Measurements from ENCODE around the gene ARHGAP32.

Gene ARHGAP32

DNA sequence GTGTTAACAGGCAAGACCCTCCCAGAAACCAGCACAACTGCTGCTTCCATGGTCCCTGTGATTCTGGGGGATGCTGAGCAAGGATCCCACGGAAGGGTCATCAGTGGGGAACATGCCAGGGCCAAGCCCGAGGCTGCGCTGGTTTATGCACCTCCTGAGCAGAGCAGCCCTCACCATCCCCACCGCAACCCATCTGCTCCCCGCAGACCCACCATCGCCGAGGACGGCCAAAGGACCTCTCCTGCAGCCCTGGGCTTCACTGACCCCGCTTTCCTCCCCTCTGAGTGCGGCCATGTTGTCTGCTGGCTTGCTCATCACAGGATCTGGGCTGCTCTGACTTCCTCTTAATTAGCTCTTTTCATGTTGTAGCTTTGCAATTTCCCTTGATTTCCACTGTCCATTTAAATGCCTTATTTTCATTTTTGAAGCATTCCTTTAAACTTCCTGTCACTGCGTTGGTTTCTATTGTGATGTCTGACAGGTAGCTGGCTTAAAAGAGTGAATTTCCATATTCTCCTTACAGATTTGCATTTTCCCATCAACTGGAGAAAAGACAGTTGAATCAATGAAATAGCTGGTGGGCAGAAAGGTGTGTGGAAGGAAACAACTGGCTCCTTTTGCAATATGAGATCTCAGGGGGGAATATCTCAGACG is 264.3 kb downstream of the ARHGAP32 start:
- no peak for DNase-seq
- no peak overlapping the region for H3K27ac ChIP-seq
- no peaks in the 10 kb centered on the region for H3K36me3 ChIP-seq
- H3K4me3 ChIP-seq (ENCODE audit: low read depth, low read length): no peak overlapping the region
- no peaks in the 10 kb centered on the region for H3K9me3 ChIP-seq (ENCODE audit: severe bottlenecking)
- TF ChIP-seq, protein P1, sequence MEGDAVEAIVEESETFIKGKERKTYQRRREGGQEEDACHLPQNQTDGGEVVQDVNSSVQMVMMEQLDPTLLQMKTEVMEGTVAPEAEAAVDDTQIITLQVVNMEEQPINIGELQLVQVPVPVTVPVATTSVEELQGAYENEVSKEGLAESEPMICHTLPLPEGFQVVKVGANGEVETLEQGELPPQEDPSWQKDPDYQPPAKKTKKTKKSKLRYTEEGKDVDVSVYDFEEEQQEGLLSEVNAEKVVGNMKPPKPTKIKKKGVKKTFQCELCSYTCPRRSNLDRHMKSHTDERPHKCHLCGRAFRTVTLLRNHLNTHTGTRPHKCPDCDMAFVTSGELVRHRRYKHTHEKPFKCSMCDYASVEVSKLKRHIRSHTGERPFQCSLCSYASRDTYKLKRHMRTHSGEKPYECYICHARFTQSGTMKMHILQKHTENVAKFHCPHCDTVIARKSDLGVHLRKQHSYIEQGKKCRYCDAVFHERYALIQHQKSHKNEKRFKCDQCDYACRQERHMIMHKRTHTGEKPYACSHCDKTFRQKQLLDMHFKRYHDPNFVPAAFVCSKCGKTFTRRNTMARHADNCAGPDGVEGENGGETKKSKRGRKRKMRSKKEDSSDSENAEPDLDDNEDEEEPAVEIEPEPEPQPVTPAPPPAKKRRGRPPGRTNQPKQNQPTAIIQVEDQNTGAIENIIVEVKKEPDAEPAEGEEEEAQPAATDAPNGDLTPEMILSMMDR (IDR thresholded peaks at IDR 0.05; ENCODE audit: low read depth, low read length): no peak
- H3K27me3 ChIP-seq (ENCODE audit: insufficient read depth, low read depth, severe bottlenecking): no peaks in the 10 kb centered on the region

DNA sequence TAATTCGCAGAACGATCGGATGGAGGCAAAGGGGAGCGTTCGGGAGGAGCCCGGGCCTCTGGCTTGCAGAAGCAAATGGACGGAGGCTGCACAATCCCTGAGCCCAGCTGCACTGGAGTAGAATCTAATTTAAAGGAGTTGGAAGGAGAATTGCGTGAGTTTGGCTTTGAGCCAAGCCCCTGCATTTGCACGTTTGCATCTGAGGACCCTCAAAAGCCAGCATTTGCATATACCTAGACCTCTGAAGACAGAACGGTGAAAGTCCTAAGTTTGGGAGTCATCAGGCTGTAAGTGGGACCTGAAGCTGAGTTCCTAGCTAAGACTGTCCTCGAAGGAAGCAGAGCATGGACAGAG is 265.0 kb downstream of the ARHGAP32 start:
- TF ChIP-seq, protein P1 (IDR thresholded peaks at IDR 0.05; ENCODE audit: low read depth, low read length): no peak
- no peak overlapping the region for H3K4me3 ChIP-seq (ENCODE audit: low read depth, low read length)
- H3K27ac ChIP-seq: no peak overlapping the region
- H3K9me3 ChIP-seq (ENCODE audit: severe bottlenecking): no peaks in the 10 kb centered on the region
- no peaks in the 10 kb centered on the region for H3K36me3 ChIP-seq
- H3K27me3 ChIP-seq (ENCODE audit: insufficient read depth, low read depth, severe bottlenecking): no peaks in the 10 kb centered on the region
- no peak for DNase-seq

DNA sequence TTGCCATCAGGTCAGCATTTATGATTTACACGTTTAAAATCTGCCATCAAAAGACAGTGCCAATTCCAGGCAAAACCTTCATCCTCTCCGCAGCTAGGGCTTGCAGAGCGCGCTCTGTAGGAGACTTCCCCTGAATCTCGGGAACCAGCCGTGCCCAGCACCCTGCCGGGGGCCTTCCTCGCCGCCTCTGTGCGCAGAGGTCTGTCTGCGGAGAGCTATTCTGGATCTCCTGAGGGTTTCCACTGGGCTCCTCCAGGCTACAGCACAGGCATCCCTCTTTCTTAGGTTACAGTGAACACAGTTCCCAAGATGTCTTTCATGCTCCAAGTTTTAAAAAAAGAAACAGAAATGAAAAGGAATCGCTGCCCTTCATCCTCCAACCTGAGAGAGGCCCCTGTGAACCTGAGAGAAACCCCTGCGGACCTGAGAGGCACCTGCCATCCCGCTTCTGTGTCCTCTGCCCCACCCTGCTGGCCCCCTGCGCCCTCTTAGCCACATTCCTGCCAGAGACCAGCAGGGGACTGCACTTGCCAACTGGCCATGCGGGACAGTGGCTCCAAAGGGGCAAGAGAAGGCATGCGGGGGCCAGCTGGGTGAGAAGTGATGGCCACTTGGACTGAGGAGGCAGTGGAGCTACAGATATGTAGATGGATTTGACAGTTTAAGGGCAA is 265.6 kb downstream of the ARHGAP32 start:
- Histone ChIP-seq H3K27ac (no peak overlapping the region), H3K4me3 (ENCODE audit: low read depth, low read length) (no peak overlapping the region), H3K9me3 (ENCODE audit: severe bottlenecking) (no peaks in the 10 kb centered on the region), H3K36me3 (no peaks in the 10 kb centered on the region), H3K27me3 (ENCODE audit: insufficient read depth, low read depth, severe bottlenecking) (no peaks in the 10 kb centered on the region)
- no peak for DNase-seq
- TF ChIP-seq, protein P1 (IDR thresholded peaks at IDR 0.05; ENCODE audit: low read depth, low read length): no peak

DNA sequence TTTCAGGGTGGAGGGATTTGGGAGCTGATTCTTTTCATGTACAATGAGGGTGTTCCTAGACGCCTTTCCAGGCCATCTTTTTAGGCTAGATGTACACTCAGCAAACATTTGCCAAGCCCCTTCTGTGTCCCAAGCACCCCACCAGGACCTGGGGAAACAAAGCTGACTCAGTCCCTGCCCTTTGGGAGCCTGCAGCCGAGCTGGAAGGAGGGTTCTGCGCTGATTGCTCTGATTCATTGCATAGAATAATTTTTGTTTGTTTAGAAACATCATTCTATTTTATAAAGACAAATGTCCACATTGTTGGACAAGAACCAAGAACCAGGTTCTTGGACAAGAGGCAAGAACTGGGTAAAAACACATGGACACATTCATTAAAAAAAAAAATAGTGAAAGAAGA is 266.1 kb downstream of the ARHGAP32 start:
- Histone ChIP-seq H3K36me3 (no peaks in the 10 kb centered on the region), H3K9me3 (ENCODE audit: severe bottlenecking) (no peaks in the 10 kb centered on the region), H3K4me3 (ENCODE audit: low read depth, low read length) (no peak overlapping the region), H3K27ac (no peak overlapping the region), H3K27me3 (ENCODE audit: insufficient read depth, low read depth, severe bottlenecking) (no peaks in the 10 kb centered on the region)
- TF ChIP-seq, protein P1 (IDR thresholded peaks at IDR 0.05; ENCODE audit: low read depth, low read length): no peak
- no peak for DNase-seq

DNA sequence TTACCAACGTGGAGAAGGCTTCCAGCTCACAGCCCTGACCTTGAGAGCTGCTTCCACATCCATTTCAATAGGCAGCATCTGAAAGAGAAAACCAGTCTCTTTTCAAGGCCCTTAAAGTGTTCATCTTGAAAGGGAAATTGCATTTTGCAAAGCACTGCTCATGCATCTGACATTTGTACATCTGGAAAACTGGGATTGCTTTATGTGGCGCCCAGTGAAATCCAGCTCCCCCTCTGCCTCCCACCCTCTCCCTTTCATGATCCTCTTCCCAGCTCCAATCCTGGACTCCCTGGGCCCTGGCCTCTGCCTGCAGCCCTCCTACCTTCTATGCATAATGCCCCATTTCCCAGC is 266.9 kb downstream of the ARHGAP32 start:
- H3K27ac ChIP-seq: no peak overlapping the region
- H3K27me3 ChIP-seq (ENCODE audit: insufficient read depth, low read depth, severe bottlenecking): no peaks in the 10 kb centered on the region
- no peak overlapping the region for H3K4me3 ChIP-seq (ENCODE audit: low read depth, low read length)
- TF ChIP-seq, protein P1 (IDR thresholded peaks at IDR 0.05; ENCODE audit: low read depth, low read length): no peak
- H3K9me3 ChIP-seq (ENCODE audit: severe bottlenecking): no peaks in the 10 kb centered on the region
- H3K36me3 ChIP-seq: no peaks in the 10 kb centered on the region
- no peak for DNase-seq

Measured in WERI-Rb-1 (cell line).